ENCODE data around the gene SYT1.

The SYT1 gene

GRCh38 chr12:79402606-79403005 lies 538.0 kb downstream of the SYT1 start:
- no peak for TF ChIP-seq CTCF (conservative IDR thresholded peaks at IDR 0.05; ENCODE audit: low read depth, low read length)
- no peak overlapping the region for H3K4me3 ChIP-seq (ENCODE audit: low read depth, low read length)
- peak; percentile 64 for DNase-seq (ENCODE audit: low read depth)

GRCh38 chr12:79406993-79407392 lies 542.4 kb downstream of the SYT1 start:
- no peak overlapping the region for H3K4me3 ChIP-seq (ENCODE audit: low read depth, low read length)
- no peak for DNase-seq (ENCODE audit: low read depth)
- no peak for TF ChIP-seq CTCF (conservative IDR thresholded peaks at IDR 0.05; ENCODE audit: low read depth, low read length)

- peak; percentile 95 for TF ChIP-seq CTCF (conservative IDR thresholded peaks at IDR 0.05; ENCODE audit: low read depth, low read length)
- H3K4me3 ChIP-seq (ENCODE audit: low read depth, low read length), result no peak overlapping the region
- DNase-seq (ENCODE audit: low read depth), result peak; percentile 97
Observed at GRCh38 chr12:79407671-79408622, 543.4 kb downstream of the SYT1 start.

GRCh38 chr12:79408689-79409088 lies 544.1 kb downstream of the SYT1 start:
- TF ChIP-seq CTCF (conservative IDR thresholded peaks at IDR 0.05; ENCODE audit: low read depth, low read length), result no peak
- no peak for DNase-seq (ENCODE audit: low read depth)
- H3K4me3 ChIP-seq (ENCODE audit: low read depth, low read length), result no peak overlapping the region

GRCh38 chr12:79409562-79409961 lies 545.0 kb downstream of the SYT1 start:
- no peak overlapping the region for H3K4me3 ChIP-seq (ENCODE audit: low read depth, low read length)
- TF ChIP-seq CTCF (conservative IDR thresholded peaks at IDR 0.05; ENCODE audit: low read depth, low read length), result no peak
- DNase-seq (ENCODE audit: low read depth), result peak; percentile 94

GRCh38 chr12:79411791-79412190 lies 547.2 kb downstream of the SYT1 start:
- H3K4me3 ChIP-seq (ENCODE audit: low read depth, low read length), result no peak overlapping the region
- no peak for DNase-seq (ENCODE audit: low read depth)
- no peak for TF ChIP-seq CTCF (conservative IDR thresholded peaks at IDR 0.05; ENCODE audit: low read depth, low read length)

GRCh38 chr12:79413796-79414195 lies 549.2 kb downstream of the SYT1 start:
- no peak for TF ChIP-seq CTCF (conservative IDR thresholded peaks at IDR 0.05; ENCODE audit: low read depth, low read length)
- no peak overlapping the region for H3K4me3 ChIP-seq (ENCODE audit: low read depth, low read length)
- DNase-seq (ENCODE audit: low read depth), result no peak
